Stimulated activated CD8-positive, alpha-beta memory T cell treated with anti-CD3 and anti-CD28 coated beads, Interleukin-12 subunit alpha, Interleukin-12 subunit beta, amount 100 ng/mL, for 24 hours (primary cell): Measurements from ENCODE around the gene SLC35G1.

Source experiments
- DNase-seq: peaks from one replicate; pipeline ENCODE4 v3.0.0-alpha.2; 2020; ENCODE audit errors: extremely low read depth

SLC35G1 gene

GRCh38 chr10:93947524-93947923 lies 53.7 kb downstream of the SLC35G1 start:
- no peak for DNase-seq

- DNase-seq: no peak
Measured at GRCh38 chr10:93951905-93952304, 58.1 kb downstream of the SLC35G1 start.
